Uterus (tissue), 4 donors: Measurements from ENCODE around the gene G6PD. TPM values are rescaled to one million over a fixed set of nuclear protein-coding genes. Genes with fewer than 3 reads are reported as not detected.
"Not testable (repeated sequence)": the region's sequence is repeated elsewhere in the genome, so short reads cannot be mapped to it uniquely, and the experiment has no call there.

ENCODE experiments used
- DNase-seq, 2 donors: peaks; one replicate each; pipeline ENCODE4 v3.0.0-alpha.2; 2019 to 2020
- H3K27ac ChIP-seq, 2 donors: fragments of 200-600 bp; sonication (generic); 1 replicate in 1 of 2; 2 replicates in 1 of 2; pipeline ENCODE4 v1.5.1; 2016 to 2018
- H3K27me3 ChIP-seq, 2 donors: fragments of 200-600 bp; sonication (generic); one replicate each; pipeline ENCODE4 v1.5.1; 2018 to 2019; ENCODE audit warnings: control low read depth in 1 of 2
- H3K36me3 ChIP-seq, 2 donors: fragments of 200-600 bp; sonication (generic); one replicate each; pipeline ENCODE4 v1.5.1; 2019; ENCODE audit warnings: control low read depth in 1 of 2
- H3K4me1 ChIP-seq, 2 donors: fragments of 200-600 bp; sonication (generic); one replicate each; pipeline ENCODE4 v1.5.1; 2018 to 2019; ENCODE audit warnings: control low read depth in 1 of 2
- H3K4me3 ChIP-seq, 2 donors: fragments of 200-600 bp; sonication (generic); 1 replicate in 1 of 2; 2 replicates in 1 of 2; pipeline ENCODE4 v1.5.1; 2018 to 2019; ENCODE audit warnings: mild to moderate bottlenecking in 1 of 2
- H3K9me3 ChIP-seq, 2 donors: fragments of 200-600 bp; sonication (generic); one replicate each; pipeline ENCODE4 v1.5.1; 2019; ENCODE audit warnings: control low read depth in 1 of 2
- POLR2A ChIP-seq, 2 donors: fragments of 450-650 bp; IDR thresholded peaks; one replicate each; pipeline ENCODE4 v1.6.1; 2016; ENCODE audit warnings: antibody characterized with exemption in 2 of 2, mild to moderate bottlenecking in 1 of 2, moderate library complexity in 1 of 2
- intact Hi-C: fragments of 100-400 bp; cut with DNase I; formaldehyde crosslinking; loops from one replicate; pipeline ENCODE4 v1.15.1; 2023; ENCODE audit warnings: low total_unique reads
- total RNA-seq, 4 donors: library from RNA; depleted of rRNA in 3 of 4; stranded (reverse); fragments of >200 nt in 3 of 4; gene quantifications; one replicate each; pipeline versions ENCODE4 v1.1.0 to v1.2.4, GENCODE V29; 2014 to 2023
- TF ChIP-seq, protein P1 (sequence below), 4 experiments: fragments of 200-600 bp in 2 of 4; fragments of 450-650 bp in 2 of 4; sonication (generic) in 2 of 4; IDR thresholded peaks; one replicate each; pipeline ENCODE4 v1.5.1; 2016 to 2019; ENCODE audit warnings: antibody characterized with exemption in 4 of 4, mild to moderate bottlenecking in 2 of 4, moderate library complexity in 1 of 4
- donor health status: DM: yes; HTN: yes; CAD: no.

Gene G6PD
- total RNA-seq, 4 donors from 2014 or later: 15.5 to 69.6 (median 23.8) TPM

GRCh38 chrX:154575076-154575475 lies 28.4 kb upstream of the G6PD start:
- DNase-seq, H3K36me3 ChIP-seq, intact Hi-C loops: not testable (repeated sequence)

GRCh38 chrX:154573061-154573460 lies 26.4 kb upstream of the G6PD start:
- H3K27ac ChIP-seq, H3K4me1 ChIP-seq, intact Hi-C loops, DNase-seq, H3K36me3 ChIP-seq, H3K4me3 ChIP-seq, H3K27me3 ChIP-seq, H3K9me3 ChIP-seq: not testable (repeated sequence)

More at GRCh38 chrX:154575076-154575475, 28.4 kb upstream of the G6PD start:
- not testable (repeated sequence) for H3K4me1 ChIP-seq, H3K27ac ChIP-seq, H3K27me3 ChIP-seq, H3K9me3 ChIP-seq, H3K4me3 ChIP-seq

DNA sequence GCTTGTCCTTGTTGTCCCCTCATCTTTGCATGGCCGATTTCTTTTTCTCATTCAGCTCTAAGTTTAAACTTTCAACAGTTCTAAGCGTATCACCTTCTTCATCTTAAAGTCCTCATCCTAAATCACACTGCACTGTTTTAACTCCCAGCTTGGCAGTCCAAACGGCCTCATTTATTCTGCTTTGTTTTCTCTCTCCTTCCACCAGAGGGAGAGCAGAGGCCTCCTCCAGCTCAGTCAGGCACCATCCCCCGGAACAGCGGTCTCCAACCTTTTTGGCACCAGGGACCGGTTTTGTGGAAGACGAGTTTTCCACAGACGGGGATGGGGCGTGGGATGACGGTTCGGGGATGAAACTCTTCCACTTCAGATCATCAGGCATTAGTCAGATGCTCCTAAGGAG lies 23.7 kb upstream of the G6PD start:
- H3K27me3 ChIP-seq, intact Hi-C loops, H3K36me3 ChIP-seq, H3K4me1 ChIP-seq, H3K27ac ChIP-seq, H3K4me3 ChIP-seq, H3K9me3 ChIP-seq, DNase-seq: not testable (repeated sequence)

GRCh38 chrX:154562295-154562694 lies 15.6 kb upstream of the G6PD start:
- H3K4me3 ChIP-seq, H3K9me3 ChIP-seq, H3K27ac ChIP-seq, H3K4me1 ChIP-seq, H3K27me3 ChIP-seq, intact Hi-C loops, H3K36me3 ChIP-seq, DNase-seq: not testable (repeated sequence)

DNA sequence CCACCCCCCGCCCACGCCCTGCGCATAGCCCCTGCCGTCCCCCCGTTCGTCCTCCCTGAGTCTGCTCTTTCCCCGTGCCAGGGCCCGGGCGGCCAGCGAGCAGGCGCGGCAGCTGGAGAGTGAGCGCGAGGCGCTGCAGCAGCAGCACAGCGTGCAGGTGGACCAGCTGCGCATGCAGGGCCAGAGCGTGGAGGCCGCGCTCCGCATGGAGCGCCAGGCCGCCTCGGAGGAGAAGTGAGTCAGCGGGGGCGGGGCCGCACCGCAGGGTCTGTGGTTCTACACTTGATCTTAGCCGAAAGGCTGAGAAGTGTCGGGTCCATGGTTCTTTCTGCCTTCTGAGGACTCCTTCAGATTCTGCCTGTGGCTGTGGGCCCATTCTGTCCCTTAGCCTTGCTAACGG lies 13.7 kb upstream of the G6PD start:
- H3K27ac ChIP-seq, H3K36me3 ChIP-seq, intact Hi-C loops, H3K27me3 ChIP-seq, DNase-seq, H3K9me3 ChIP-seq, H3K4me3 ChIP-seq, H3K4me1 ChIP-seq: not testable (repeated sequence)

- H3K36me3 ChIP-seq, H3K9me3 ChIP-seq, H3K4me1 ChIP-seq, H3K27me3 ChIP-seq, DNase-seq, H3K4me3 ChIP-seq, intact Hi-C loops, H3K27ac ChIP-seq: not testable (repeated sequence)
Observed at GRCh38 chrX:154558896-154559295, 12.2 kb upstream of the G6PD start.

- H3K27me3 ChIP-seq, H3K36me3 ChIP-seq, H3K9me3 ChIP-seq, intact Hi-C loops, H3K4me1 ChIP-seq, H3K4me3 ChIP-seq, DNase-seq, H3K27ac ChIP-seq: not testable (repeated sequence)
Observed at GRCh38 chrX:154558060-154558690, 11.5 kb upstream of the G6PD start.

DNA sequence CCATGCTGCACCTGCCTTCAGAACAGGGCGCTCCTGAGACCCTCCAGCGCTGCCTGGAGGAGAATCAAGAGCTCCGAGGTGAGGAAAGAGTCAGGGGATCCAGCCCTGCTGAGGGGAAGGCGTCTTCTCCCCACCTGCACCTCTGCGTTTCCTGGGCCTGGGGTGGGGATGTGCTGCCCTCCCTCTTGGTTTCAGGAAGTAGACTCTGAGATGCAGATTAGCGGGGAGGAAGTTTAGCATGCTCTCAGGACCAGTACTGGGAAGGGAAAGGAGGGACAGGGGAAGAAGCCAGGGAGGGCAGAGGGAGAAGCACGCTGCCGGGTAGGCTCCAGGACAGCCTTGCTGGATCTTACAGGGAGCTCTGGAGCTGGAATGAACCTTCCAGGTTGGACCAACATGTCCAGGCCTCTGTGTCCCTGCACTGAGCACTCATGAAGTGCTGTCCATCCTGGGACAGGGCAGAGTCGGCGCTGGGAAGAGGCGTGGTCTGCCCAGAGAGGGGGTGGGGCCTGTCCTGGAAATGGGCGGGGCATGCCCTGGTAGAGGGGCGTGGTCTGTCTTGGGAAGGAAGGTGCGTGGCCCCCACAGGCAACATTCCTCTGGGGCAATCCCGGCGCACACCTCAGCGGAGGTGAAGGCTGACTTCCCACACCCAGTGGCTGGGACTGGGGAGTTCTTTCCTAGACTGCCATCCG lies 5.6 kb upstream of the G6PD start:
- intact Hi-C loops, H3K4me3 ChIP-seq: not testable (repeated sequence)

DNA sequence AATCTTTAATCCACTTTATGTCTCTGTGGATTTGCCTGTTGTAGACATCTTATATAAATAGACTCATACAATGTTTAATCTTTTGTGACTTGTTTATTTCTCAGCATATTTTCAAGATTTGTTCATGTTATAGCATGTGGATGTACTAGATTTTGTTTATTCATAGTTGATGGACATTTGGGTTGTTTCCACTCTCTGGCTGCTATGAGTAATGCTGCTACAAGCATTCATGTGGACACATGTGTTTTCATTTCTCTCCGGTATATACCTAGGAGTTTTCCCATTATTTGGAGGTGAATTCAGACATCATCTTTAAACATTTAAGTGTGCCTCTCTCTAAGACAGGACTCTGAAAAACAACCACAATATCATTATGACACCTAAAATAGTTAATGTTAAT lies 3.1 kb upstream of the G6PD start:
- Histone ChIP-seq H3K27ac (no peak overlapping the region), H3K4me3 (no peak overlapping the region), H3K9me3 (no peaks in the 10 kb centered on the region), H3K36me3 (no peaks in the 10 kb centered on the region), H3K4me1 (no peaks in the 10 kb centered on the region), H3K27me3 (no peaks in the 10 kb centered on the region)
- no peak for DNase-seq
- TF ChIP-seq POLR2A (IDR thresholded peaks at IDR 0.05): no peak
- TF ChIP-seq, protein P1, sequence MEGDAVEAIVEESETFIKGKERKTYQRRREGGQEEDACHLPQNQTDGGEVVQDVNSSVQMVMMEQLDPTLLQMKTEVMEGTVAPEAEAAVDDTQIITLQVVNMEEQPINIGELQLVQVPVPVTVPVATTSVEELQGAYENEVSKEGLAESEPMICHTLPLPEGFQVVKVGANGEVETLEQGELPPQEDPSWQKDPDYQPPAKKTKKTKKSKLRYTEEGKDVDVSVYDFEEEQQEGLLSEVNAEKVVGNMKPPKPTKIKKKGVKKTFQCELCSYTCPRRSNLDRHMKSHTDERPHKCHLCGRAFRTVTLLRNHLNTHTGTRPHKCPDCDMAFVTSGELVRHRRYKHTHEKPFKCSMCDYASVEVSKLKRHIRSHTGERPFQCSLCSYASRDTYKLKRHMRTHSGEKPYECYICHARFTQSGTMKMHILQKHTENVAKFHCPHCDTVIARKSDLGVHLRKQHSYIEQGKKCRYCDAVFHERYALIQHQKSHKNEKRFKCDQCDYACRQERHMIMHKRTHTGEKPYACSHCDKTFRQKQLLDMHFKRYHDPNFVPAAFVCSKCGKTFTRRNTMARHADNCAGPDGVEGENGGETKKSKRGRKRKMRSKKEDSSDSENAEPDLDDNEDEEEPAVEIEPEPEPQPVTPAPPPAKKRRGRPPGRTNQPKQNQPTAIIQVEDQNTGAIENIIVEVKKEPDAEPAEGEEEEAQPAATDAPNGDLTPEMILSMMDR (IDR thresholded peaks at IDR 0.05): no peak
- intact Hi-C loops: no loop called here

More for the DNA sequence above, 5.6 kb upstream of the G6PD start:
- H3K36me3 ChIP-seq, H3K27ac ChIP-seq, DNase-seq, H3K27me3 ChIP-seq, H3K4me1 ChIP-seq, H3K9me3 ChIP-seq: not testable (repeated sequence)
